Upper lobe of left lung (tissue), 6 donors: Measurements from ENCODE around the gene TRIP11. TPM values are rescaled to one million over a fixed set of nuclear protein-coding genes. Genes with fewer than 3 reads are reported as not detected.
A peak's percentile ranks its signal among the peaks of the same experiment; 100 is the strongest.

ENCODE experiments used
- ATAC-seq, 2 donors: fragments of 200-7000 bp; cut with Tn5 transposase; one replicate each; pipeline ENCODE4 v1.9.1; 2022; ENCODE audit warnings: mild to moderate bottlenecking in 2 of 2, moderate library complexity in 2 of 2; ENCODE audit not compliant: low FRiP score in 2 of 2
- DNase-seq, 2 donors: peaks; one replicate each; pipeline ENCODE4 v3.0.0-alpha.2; 2019 to 2020
- H3K27ac ChIP-seq, 4 donors: fragments of 200-600 bp; sonication (generic); one replicate each; pipeline ENCODE4 v1.5.1; 2016 to 2019
- H3K27me3 ChIP-seq, 4 donors: fragments of 200-600 bp; sonication (generic); one replicate each; pipeline ENCODE4 v1.5.1; 2017 to 2019
- H3K36me3 ChIP-seq, 4 donors: fragments of 200-600 bp; sonication (generic); one replicate each; pipeline ENCODE4 v1.5.1; 2016 to 2019
- H3K4me1 ChIP-seq, 4 donors: fragments of 200-600 bp; sonication (generic); one replicate each; pipeline ENCODE4 v1.5.1; 2018 to 2019
- H3K4me3 ChIP-seq, 4 donors: fragments of 200-600 bp; sonication (generic); one replicate each; pipeline ENCODE4 v1.5.1; 2017 to 2019; ENCODE audit warnings: mild to moderate bottlenecking in 2 of 4, moderate library complexity in 1 of 4
- H3K9me3 ChIP-seq, 4 donors: fragments of 200-600 bp; sonication (generic); one replicate each; pipeline ENCODE4 v1.5.1; 2018 to 2019
- CTCF ChIP-seq, 6 experiments: fragments of 450-650 bp in 4 of 6; fragments of 200-600 bp in 2 of 6; sonication (generic) in 2 of 6; IDR thresholded peaks; one replicate each; pipeline ENCODE4 v1.5.1; 2016 to 2019; ENCODE audit warnings: antibody characterized with exemption in 6 of 6
- EP300 ChIP-seq, 4 donors: sonication (generic); formaldehyde crosslinking; IDR thresholded peaks; one replicate each; pipeline ENCODE4 v1.5.1; 2017; ENCODE audit warnings: antibody characterized with exemption in 4 of 4, control low read depth in 2 of 4
- POLR2A ChIP-seq, 4 donors: fragments of 450-650 bp; IDR thresholded peaks; one replicate each; pipeline ENCODE4 v1.5.1; 2016 to 2017; ENCODE audit warnings: antibody characterized with exemption in 4 of 4, mild to moderate bottlenecking in 2 of 4
- POLR2AphosphoS5 ChIP-seq, 2 donors: sonication (generic); formaldehyde crosslinking; IDR thresholded peaks; one replicate each; pipeline ENCODE4 v1.5.1; 2017; ENCODE audit warnings: antibody characterized with exemption in 2 of 2
- WGBS, 2 donors: methylation state at CpG; one replicate each; pipeline ENCODE4 v1.1.5; 2017 to 2018; 5-methylcytosine and 5-hydroxymethylcytosine counted together
- total RNA-seq, 6 donors: library from RNA; depleted of rRNA in 4 of 6; stranded (reverse); fragments of >200 nt in 4 of 6; gene quantifications; one replicate each; pipeline versions ENCODE4 v1.1.0 to v1.2.1, GENCODE V29; 2016 to 2021
- donor health status: DM: no; HTN: no; CAD: no; lungs with moderate emphysema.
- donor health status: DM: no; HTN: yes; CAD: no; lungs with severe emphysema.

Gene TRIP11
- total RNA-seq, 6 donors from 2014 or later, result 19.2 to 71.8 (median 39.1) TPM

- TF ChIP-seq CTCF (IDR thresholded peaks at IDR 0.05), result no peak
- H3K27me3 ChIP-seq, result no peaks in the 10 kb centered on the region
- H3K36me3 ChIP-seq, result peaks cover 10 to 61% (median 26%) of the 10 kb centered on the region in 4 donors
These were observed 71.6 kb downstream of the TRIP11 start for GRCh38 chr14:91968280-91968679.

GRCh38 chr14:91964724-91965123, 75.1 kb downstream of the TRIP11 start:
- Histone ChIP-seq H3K27me3 (no peaks in the 10 kb centered on the region), H3K4me1 (no peaks in the 10 kb centered on the region), H3K36me3 (peaks cover 0 to 26% (median 15%) of the 10 kb centered on the region in 4 donors), H3K9me3 (no peaks in the 10 kb centered on the region), H3K27ac (no peak overlapping the region), H3K4me3 (no peak overlapping the region)
- DNase-seq, result no peak
- 65 to 69% methylated on average over 4 of the region's 4 CpGs for WGBS, 2 donors
- TF ChIP-seq CTCF (IDR thresholded peaks at IDR 0.05), result no peak
- TF ChIP-seq POLR2AphosphoS5 (IDR thresholded peaks at IDR 0.05), result no peak
- no peak for TF ChIP-seq EP300 (IDR thresholded peaks at IDR 0.05)
- no peak for TF ChIP-seq POLR2A (IDR thresholded peaks at IDR 0.05)
- ATAC-seq, result no peak

More at GRCh38 chr14:91968280-91968679, 71.6 kb downstream of the TRIP11 start:
- Histone ChIP-seq H3K4me1 (no peaks in the 10 kb centered on the region), H3K27ac (no peak overlapping the region), H3K4me3 (no peak overlapping the region), H3K9me3 (no peaks in the 10 kb centered on the region)
- DNase-seq (no peak), ATAC-seq (no peak)
- WGBS, 2 donors, result 58 to 71% methylated on average over 6 of the region's 6 CpGs

GRCh38 chr14:91964011-91964410, 75.8 kb downstream of the TRIP11 start:
- no peaks in the 10 kb centered on the region for H3K4me1 ChIP-seq
- no peak overlapping the region for H3K27ac ChIP-seq
- WGBS, 2 donors, result 53 to 54% methylated on average over 1 of the region's 1 CpG
- no peak for TF ChIP-seq CTCF (IDR thresholded peaks at IDR 0.05)
- TF ChIP-seq EP300 (IDR thresholded peaks at IDR 0.05), result no peak
- no peaks in the 10 kb centered on the region for H3K9me3 ChIP-seq
- H3K27me3 ChIP-seq, result no peaks in the 10 kb centered on the region
- no peak for DNase-seq
- no peak for ATAC-seq
- no peak overlapping the region for H3K4me3 ChIP-seq
- H3K36me3 ChIP-seq, result peaks cover 0 to 19% (median 9%) of the 10 kb centered on the region in 4 donors

GRCh38 chr14:91963465-91963864, 76.4 kb downstream of the TRIP11 start:
- DNase-seq, result no peak
- Histone ChIP-seq H3K27me3 (no peaks in the 10 kb centered on the region), H3K4me1 (no peaks in the 10 kb centered on the region), H3K27ac (no peak overlapping the region), H3K36me3 (peaks cover 0 to 14% (median 4%) of the 10 kb centered on the region in 4 donors), H3K9me3 (no peaks in the 10 kb centered on the region), H3K4me3 (no peak overlapping the region)
- 55 to 69% methylated on average over 6 of the region's 6 CpGs for WGBS, 2 donors
- peak in 1 of 2 donors; percentile 47 for ATAC-seq
- TF ChIP-seq CTCF (IDR thresholded peaks at IDR 0.05), result no peak
- no peak for TF ChIP-seq POLR2AphosphoS5 (IDR thresholded peaks at IDR 0.05)
- TF ChIP-seq POLR2A (IDR thresholded peaks at IDR 0.05), result no peak
- no peak for TF ChIP-seq EP300 (IDR thresholded peaks at IDR 0.05)

- DNase-seq (no peak), ATAC-seq (no peak)
- no peaks in the 10 kb centered on the region for H3K9me3 ChIP-seq
- H3K4me3 ChIP-seq, result no peak overlapping the region
- 80 to 81% methylated on average over 14 of the region's 14 CpGs for WGBS, 2 donors
- H3K36me3 ChIP-seq, result no peaks in the 10 kb centered on the region
- TF ChIP-seq POLR2A (IDR thresholded peaks at IDR 0.05) (no peak), CTCF (IDR thresholded peaks at IDR 0.05) (no peak), POLR2AphosphoS5 (IDR thresholded peaks at IDR 0.05) (no peak), EP300 (IDR thresholded peaks at IDR 0.05) (no peak)
- no peak overlapping the region for H3K27ac ChIP-seq
- H3K4me1 ChIP-seq, result no peaks in the 10 kb centered on the region
- H3K27me3 ChIP-seq, result no peaks in the 10 kb centered on the region
These were observed 78.3 kb downstream of the TRIP11 start for GRCh38 chr14:91961297-91962220.
